HG03457 (cell line): ENCODE measurements around the gene SLK.

Experiments
- ATAC-seq: cut with Tn5 transposase; IDR thresholded peaks from one replicate; pipeline ENCODE4 v1.9.1; 2021; ENCODE audit warnings: moderate number of reproducible peaks; ENCODE audit not compliant: unreplicated experiment

The SLK gene

GRCh38 chr10:103985726-103986125 lies 18.8 kb downstream of the SLK start:
- ATAC-seq: no peak

- ATAC-seq: no peak
Measured at GRCh38 chr10:103986360-103986759, 19.4 kb downstream of the SLK start.

- no peak for ATAC-seq
Measured at GRCh38 chr10:103990121-103990520, 23.2 kb downstream of the SLK start.

GRCh38 chr10:103990531-103990930 lies 23.6 kb downstream of the SLK start:
- ATAC-seq: no peak

GRCh38 chr10:103991393-103992128 lies 24.6 kb downstream of the SLK start:
- ATAC-seq: no peak

- no peak for ATAC-seq
Measured at GRCh38 chr10:103995134-103995533, 28.2 kb downstream of the SLK start.

GRCh38 chr10:103998805-103999204 lies 31.9 kb downstream of the SLK start:
- no peak for ATAC-seq

- no peak for ATAC-seq
Measured at GRCh38 chr10:104002911-104003310, 36.0 kb downstream of the SLK start.

- ATAC-seq: no peak
Measured at GRCh38 chr10:104005172-104005863, 38.4 kb downstream of the SLK start.

- ATAC-seq: no peak
Measured at GRCh38 chr10:104011904-104012303, 45.0 kb downstream of the SLK start.

- ATAC-seq: no peak
Measured at GRCh38 chr10:104013489-104013888, 46.5 kb downstream of the SLK start.

GRCh38 chr10:104014176-104014575 lies 47.2 kb downstream of the SLK start:
- no peak for ATAC-seq

- ATAC-seq: no peak
Measured at GRCh38 chr10:104016661-104017060, 49.7 kb downstream of the SLK start.

GRCh38 chr10:104018471-104018870 lies 51.5 kb downstream of the SLK start:
- ATAC-seq: no peak

- ATAC-seq: no peak
Measured at GRCh38 chr10:104020020-104020419, 53.1 kb downstream of the SLK start.

- ATAC-seq: no peak
Measured at GRCh38 chr10:104021246-104021645, 54.3 kb downstream of the SLK start.

- no peak for ATAC-seq
Measured at GRCh38 chr10:104022026-104022425, 55.1 kb downstream of the SLK start.

- ATAC-seq: no peak
Measured at GRCh38 chr10:104025524-104025923, 58.6 kb downstream of the SLK start.

GRCh38 chr10:104026762-104027161 lies 59.8 kb downstream of the SLK start:
- no peak for ATAC-seq

GRCh38 chr10:104028146-104028545 lies 61.2 kb downstream of the SLK start:
- no peak for ATAC-seq

- ATAC-seq: no peak
Measured at GRCh38 chr10:104028823-104029520, 62.0 kb downstream of the SLK start.

GRCh38 chr10:104029521-104029860 lies 62.6 kb downstream of the SLK start:
- no peak for ATAC-seq
